SK-N-SH (cell line): ENCODE data around the gene SLC5A2.

ENCODE experiments used
- EZH2phosphoT487 ChIP-seq: fragments of 200-600 bp; sonication (generic); IDR thresholded peaks from 2 replicates; pipeline ENCODE4 v1.6.1; 2017; ENCODE audit warnings: low read depth, mixed run types, mild to moderate bottlenecking, antibody characterized with exemption, moderate library complexity, borderline replicate concordance
- GABPA ChIP-seq: IDR thresholded peaks from 2 replicates; pipeline ENCODE4 v1.4.0; 2012; ENCODE audit warnings: low read depth, mild to moderate bottlenecking
- MAX ChIP-seq: IDR thresholded peaks from 2 replicates; pipeline ENCODE4 v1.4.0; 2012; ENCODE audit warnings: low read depth
- NRF1 ChIP-seq: IDR thresholded peaks from 2 replicates; pipeline ENCODE4 v1.6.1; 2012; ENCODE audit warnings: low read depth, mild to moderate bottlenecking, low read length
- POLR2AphosphoS5 ChIP-seq: IDR thresholded peaks from 2 replicates; pipeline ENCODE4 v1.6.1; 2012; ENCODE audit warnings: low read depth, low read length
- RCOR1 ChIP-seq: fragments of 150-350 bp; IDR thresholded peaks from 2 replicates; pipeline ENCODE4 v1.6.1; 2017; ENCODE audit warnings: antibody characterized with exemption, low read length
- RXRA ChIP-seq: IDR thresholded peaks from 2 replicates; pipeline ENCODE4 v1.4.0; 2012; ENCODE audit warnings: low read depth, mild to moderate bottlenecking, borderline replicate concordance
- SIN3A ChIP-seq: IDR thresholded peaks from 2 replicates; pipeline ENCODE4 v1.6.1; 2012; ENCODE audit warnings: low read depth, mild to moderate bottlenecking, low read length, moderate library complexity, borderline replicate concordance
- SMC3 ChIP-seq: IDR thresholded peaks from 2 replicates; pipeline ENCODE4 v1.6.1; 2012; ENCODE audit warnings: low read depth, low read length, improper control_type of control experiment
- TCF12 ChIP-seq: IDR thresholded peaks from 2 replicates; pipeline ENCODE4 v1.4.0; 2012
- TEAD4 ChIP-seq: IDR thresholded peaks from 2 replicates; pipeline ENCODE4 v1.4.0; 2012; ENCODE audit warnings: mild to moderate bottlenecking, borderline replicate concordance; ENCODE audit not compliant: insufficient read depth
- TF ChIP-seq, protein P1 (sequence below): fragments of 200-600 bp; sonication (generic); IDR thresholded peaks from 2 replicates; pipeline ENCODE4 v1.6.1; 2017; ENCODE audit warnings: antibody characterized with exemption, mild to moderate bottlenecking, moderate library complexity
- TF ChIP-seq, protein P2 (sequence below): IDR thresholded peaks from 2 replicates; pipeline ENCODE4 v1.4.0; 2012; ENCODE audit warnings: low read depth, borderline replicate concordance
- TF ChIP-seq, protein P3 (sequence below): IDR thresholded peaks from 2 replicates; pipeline ENCODE4 v1.6.1; 2012; ENCODE audit warnings: mild to moderate bottlenecking, low read depth, low read length, moderate library complexity

DNA sequence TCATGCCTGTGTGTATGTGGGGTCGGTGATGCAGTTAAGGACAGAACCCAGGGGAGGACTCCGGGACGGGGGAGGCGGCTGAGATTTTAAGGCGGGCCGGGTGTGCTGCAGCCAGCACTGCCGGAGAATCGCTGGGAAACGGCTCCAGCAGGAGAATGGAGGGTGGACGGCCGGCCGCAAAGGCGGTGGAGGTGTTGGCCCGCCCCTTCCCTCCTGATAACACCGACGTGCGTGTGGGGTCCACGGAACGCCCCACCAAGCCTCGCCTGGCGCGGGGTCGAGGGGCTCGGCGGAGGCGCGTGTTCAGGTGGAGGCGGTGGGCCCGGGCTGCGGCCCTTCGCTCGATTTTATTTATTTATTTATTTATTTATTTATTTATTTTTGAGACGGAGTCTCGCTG is 41.0 kb upstream of the SLC5A2 start:
- TF ChIP-seq POLR2AphosphoS5: no peak
- TF ChIP-seq, protein P1, sequence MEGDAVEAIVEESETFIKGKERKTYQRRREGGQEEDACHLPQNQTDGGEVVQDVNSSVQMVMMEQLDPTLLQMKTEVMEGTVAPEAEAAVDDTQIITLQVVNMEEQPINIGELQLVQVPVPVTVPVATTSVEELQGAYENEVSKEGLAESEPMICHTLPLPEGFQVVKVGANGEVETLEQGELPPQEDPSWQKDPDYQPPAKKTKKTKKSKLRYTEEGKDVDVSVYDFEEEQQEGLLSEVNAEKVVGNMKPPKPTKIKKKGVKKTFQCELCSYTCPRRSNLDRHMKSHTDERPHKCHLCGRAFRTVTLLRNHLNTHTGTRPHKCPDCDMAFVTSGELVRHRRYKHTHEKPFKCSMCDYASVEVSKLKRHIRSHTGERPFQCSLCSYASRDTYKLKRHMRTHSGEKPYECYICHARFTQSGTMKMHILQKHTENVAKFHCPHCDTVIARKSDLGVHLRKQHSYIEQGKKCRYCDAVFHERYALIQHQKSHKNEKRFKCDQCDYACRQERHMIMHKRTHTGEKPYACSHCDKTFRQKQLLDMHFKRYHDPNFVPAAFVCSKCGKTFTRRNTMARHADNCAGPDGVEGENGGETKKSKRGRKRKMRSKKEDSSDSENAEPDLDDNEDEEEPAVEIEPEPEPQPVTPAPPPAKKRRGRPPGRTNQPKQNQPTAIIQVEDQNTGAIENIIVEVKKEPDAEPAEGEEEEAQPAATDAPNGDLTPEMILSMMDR: no peak
- no peak for TF ChIP-seq TEAD4
- TF ChIP-seq TCF12: no peak
- TF ChIP-seq NRF1: no peak
- TF ChIP-seq MAX: no peak
- TF ChIP-seq RXRA: no peak
- no peak for TF ChIP-seq SMC3
- TF ChIP-seq SIN3A: no peak
- TF ChIP-seq, protein P2, sequence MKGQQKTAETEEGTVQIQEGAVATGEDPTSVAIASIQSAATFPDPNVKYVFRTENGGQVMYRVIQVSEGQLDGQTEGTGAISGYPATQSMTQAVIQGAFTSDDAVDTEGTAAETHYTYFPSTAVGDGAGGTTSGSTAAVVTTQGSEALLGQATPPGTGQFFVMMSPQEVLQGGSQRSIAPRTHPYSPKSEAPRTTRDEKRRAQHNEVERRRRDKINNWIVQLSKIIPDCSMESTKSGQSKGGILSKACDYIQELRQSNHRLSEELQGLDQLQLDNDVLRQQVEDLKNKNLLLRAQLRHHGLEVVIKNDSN: no peak
- TF ChIP-seq GABPA: no peak
- no peak for TF ChIP-seq RCOR1
- no peak for TF ChIP-seq EZH2phosphoT487
- TF ChIP-seq, protein P3, sequence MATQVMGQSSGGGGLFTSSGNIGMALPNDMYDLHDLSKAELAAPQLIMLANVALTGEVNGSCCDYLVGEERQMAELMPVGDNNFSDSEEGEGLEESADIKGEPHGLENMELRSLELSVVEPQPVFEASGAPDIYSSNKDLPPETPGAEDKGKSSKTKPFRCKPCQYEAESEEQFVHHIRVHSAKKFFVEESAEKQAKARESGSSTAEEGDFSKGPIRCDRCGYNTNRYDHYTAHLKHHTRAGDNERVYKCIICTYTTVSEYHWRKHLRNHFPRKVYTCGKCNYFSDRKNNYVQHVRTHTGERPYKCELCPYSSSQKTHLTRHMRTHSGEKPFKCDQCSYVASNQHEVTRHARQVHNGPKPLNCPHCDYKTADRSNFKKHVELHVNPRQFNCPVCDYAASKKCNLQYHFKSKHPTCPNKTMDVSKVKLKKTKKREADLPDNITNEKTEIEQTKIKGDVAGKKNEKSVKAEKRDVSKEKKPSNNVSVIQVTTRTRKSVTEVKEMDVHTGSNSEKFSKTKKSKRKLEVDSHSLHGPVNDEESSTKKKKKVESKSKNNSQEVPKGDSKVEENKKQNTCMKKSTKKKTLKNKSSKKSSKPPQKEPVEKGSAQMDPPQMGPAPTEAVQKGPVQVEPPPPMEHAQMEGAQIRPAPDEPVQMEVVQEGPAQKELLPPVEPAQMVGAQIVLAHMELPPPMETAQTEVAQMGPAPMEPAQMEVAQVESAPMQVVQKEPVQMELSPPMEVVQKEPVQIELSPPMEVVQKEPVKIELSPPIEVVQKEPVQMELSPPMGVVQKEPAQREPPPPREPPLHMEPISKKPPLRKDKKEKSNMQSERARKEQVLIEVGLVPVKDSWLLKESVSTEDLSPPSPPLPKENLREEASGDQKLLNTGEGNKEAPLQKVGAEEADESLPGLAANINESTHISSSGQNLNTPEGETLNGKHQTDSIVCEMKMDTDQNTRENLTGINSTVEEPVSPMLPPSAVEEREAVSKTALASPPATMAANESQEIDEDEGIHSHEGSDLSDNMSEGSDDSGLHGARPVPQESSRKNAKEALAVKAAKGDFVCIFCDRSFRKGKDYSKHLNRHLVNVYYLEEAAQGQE: no peak
